H1 (cell line): Measurements from ENCODE around the gene GRM7.

Experiments
- BACH1 ChIP-seq: IDR thresholded peaks from 2 replicates; pipeline ENCODE4 v1.6.1; 2012; ENCODE audit warnings: low read length, improper control_type of control experiment
- BRCA1 ChIP-seq: IDR thresholded peaks from 2 replicates; pipeline ENCODE4 v1.6.1; 2012; ENCODE audit warnings: low read depth, low read length, improper control_type of control experiment
- CTCF ChIP-seq, 3 experiments: IDR thresholded peaks; 1 replicate in 2 of 3; 2 replicates in 1 of 3; pipeline versions ENCODE4 v1.5.1 to v1.6.1; 2011; ENCODE audit warnings: low read length in 3 of 3, mild to moderate bottlenecking in 3 of 3, inconsistent platforms in 2 of 3, low read depth in 1 of 3, moderate library complexity in 1 of 3; ENCODE audit not compliant: insufficient read depth in 1 of 3; ENCODE audit errors: control extremely low read depth in 1 of 3
- E2F6 ChIP-seq: IDR thresholded peaks from 2 replicates; pipeline ENCODE4 v1.6.1; 2012; ENCODE audit warnings: inconsistent platforms
- EGR1 ChIP-seq: IDR thresholded peaks from 2 replicates; pipeline ENCODE4 v1.6.1; 2011; ENCODE audit warnings: low read depth, low read length, borderline replicate concordance
- EP300 ChIP-seq, 2 experiments: IDR thresholded peaks; 1 replicate in 1 of 2; 2 replicates in 1 of 2; pipeline ENCODE4 v1.6.1; 2011 to 2012; ENCODE audit warnings: low read depth in 2 of 2, low read length in 2 of 2, mild to moderate bottlenecking in 2 of 2, borderline replicate concordance in 1 of 2, inconsistent platforms in 1 of 2, moderate library complexity in 1 of 2
- GTF2F1 ChIP-seq: IDR thresholded peaks from 2 replicates; pipeline ENCODE4 v1.6.1; 2012; ENCODE audit warnings: low read depth, low read length, improper control_type of control experiment, borderline replicate concordance
- HDAC6 ChIP-seq: IDR thresholded peaks from one replicate; pipeline ENCODE4 v1.7.1; 2012; ENCODE audit warnings: low read depth, mild to moderate bottlenecking, inconsistent platforms, low read length, moderate library complexity
- JUND ChIP-seq: IDR thresholded peaks from 2 replicates; pipeline ENCODE4 v1.6.1; 2011; ENCODE audit warnings: mild to moderate bottlenecking, improper control_type of control experiment, low read length
- MAX ChIP-seq: IDR thresholded peaks from 2 replicates; pipeline ENCODE4 v1.6.1; 2012; ENCODE audit warnings: inconsistent platforms
- NANOG ChIP-seq: IDR thresholded peaks from 2 replicates; pipeline ENCODE4 v1.6.1; 2011; ENCODE audit warnings: low read length, low read depth, mild to moderate bottlenecking, inconsistent platforms; ENCODE audit not compliant: insufficient read depth, poor library complexity, severe bottlenecking
- NRF1 ChIP-seq: IDR thresholded peaks from 2 replicates; pipeline ENCODE4 v1.6.1; 2011; ENCODE audit warnings: mild to moderate bottlenecking, low read depth, low read length, improper control_type of control experiment
- RAD21 ChIP-seq, 2 experiments: IDR thresholded peaks in 1 of 2; conservative IDR thresholded peaks in 1 of 2; 2 replicates each; pipeline ENCODE4 v1.6.1; 2011; ENCODE audit warnings: low read depth in 2 of 2, low read length in 2 of 2, improper control_type of control experiment in 1 of 2, inconsistent platforms in 1 of 2, mild to moderate bottlenecking in 1 of 2, moderate library complexity in 1 of 2
- TAF1 ChIP-seq: IDR thresholded peaks from 2 replicates; pipeline ENCODE4 v1.6.1; 2011; ENCODE audit warnings: mild to moderate bottlenecking, low read depth, low read length

GRCh38 chr3:7340795-7341194 lies 479.9 kb downstream of the GRM7 start:
- no peak for TF ChIP-seq CTCF (IDR thresholded peaks at IDR 0.05; ENCODE audit: control extremely low read depth in 1 of 3, insufficient read depth in 1 of 3, low read depth in 1 of 3, low read length in 3 of 3)
- no peak for TF ChIP-seq EGR1
- no peak for TF ChIP-seq BRCA1
- TF ChIP-seq E2F6, result no peak
- no peak for TF ChIP-seq RAD21 (IDR thresholded peaks at IDR 0.05 in 1 of 2, conservative IDR thresholded peaks at IDR 0.05 in 1 of 2; ENCODE audit: low read depth in 2 of 2, low read length in 2 of 2)
- TF ChIP-seq HDAC6, result no peak
- no peak for TF ChIP-seq BACH1
- no peak for TF ChIP-seq MAX
- TF ChIP-seq JUND, result no peak
- no peak for TF ChIP-seq EP300 (IDR thresholded peaks at IDR 0.05; ENCODE audit: borderline replicate concordance in 1 of 2, low read depth in 2 of 2, low read length in 2 of 2)
- TF ChIP-seq GTF2F1, result no peak
- TF ChIP-seq NANOG, result no peak
- no peak for TF ChIP-seq TAF1
- TF ChIP-seq NRF1, result no peak
